Urinary bladder (tissue), 4 donors: Measurements from ENCODE around the gene GJD4. TPM values are rescaled to one million over a fixed set of nuclear protein-coding genes. Genes with fewer than 3 reads are reported as not detected.

Source experiments
- DNase-seq: peaks from one replicate; pipeline ENCODE4 v3.0.0-alpha.2; 2015; ENCODE audit errors: extremely low spot score
- H3K27ac ChIP-seq: one replicate; pipeline ENCODE4 v1.5.1; 2013; ENCODE audit warnings: low read depth, mild to moderate bottlenecking, moderate library complexity
- H3K36me3 ChIP-seq: one replicate; pipeline ENCODE4 v1.6.1; 2013; ENCODE audit warnings: mild to moderate bottlenecking, moderate library complexity; ENCODE audit not compliant: insufficient read depth
- H3K4me1 ChIP-seq: one replicate; pipeline ENCODE4 v1.6.1; 2013; ENCODE audit warnings: mild to moderate bottlenecking, moderate library complexity; ENCODE audit not compliant: insufficient read depth
- H3K4me3 ChIP-seq: one replicate; pipeline ENCODE4 v1.5.1; 2013; ENCODE audit warnings: low read depth, low read length
- WGBS: extraction: QIAGEN DNeasy Blood & Tissue Kit; methylation state at CpG from one replicate; pipeline ENCODE4 v1.1.7; 2013; 5-methylcytosine and 5-hydroxymethylcytosine counted together
- polyA plus RNA-seq: library from polyadenylated mRNA; stranded (reverse); fragments of 200-250 nt; gene quantifications from one replicate; pipeline ENCODE4 v1.2.3, GENCODE V29; 2013
- total RNA-seq: library from RNA; depleted of rRNA; stranded (reverse); fragments of >200 nt; gene quantifications from one replicate; pipeline ENCODE4 v1.2.3, GENCODE V29; 2014
- donor health status: healthy with polysubstance abuse.
- donor health status: healthy.

GJD4 gene
- total and polyA plus RNA-seq, 2 donors = not detected

DNA sequence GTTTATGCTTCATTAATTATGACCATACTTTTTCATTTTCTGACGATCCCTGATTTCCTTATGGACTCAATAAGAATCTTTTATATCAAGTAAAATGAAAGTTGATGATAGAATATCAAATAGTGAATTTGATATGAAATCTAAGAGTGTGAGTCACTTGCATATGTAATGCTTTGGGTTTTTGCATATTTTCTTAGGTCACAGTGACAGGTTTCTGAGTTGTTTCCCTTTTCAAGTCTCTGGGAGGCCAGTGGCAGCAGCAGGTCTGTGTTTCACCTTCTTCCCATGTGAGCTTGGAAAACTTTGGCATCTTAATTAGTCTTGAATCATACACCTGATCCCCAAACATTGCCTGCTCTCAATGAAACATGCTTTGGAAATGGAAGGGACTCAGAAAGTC lies 34.7 kb upstream of the GJD4 start:
- DNase-seq = no peak
- H3K36me3 ChIP-seq = no peaks in the 10 kb centered on the region
- H3K4me1 ChIP-seq = no peaks in the 10 kb centered on the region
- no peak overlapping the region for H3K4me3 ChIP-seq
- WGBS = 93% methylated on average over 1 of the region's 1 CpG
- no peak overlapping the region for H3K27ac ChIP-seq

DNA sequence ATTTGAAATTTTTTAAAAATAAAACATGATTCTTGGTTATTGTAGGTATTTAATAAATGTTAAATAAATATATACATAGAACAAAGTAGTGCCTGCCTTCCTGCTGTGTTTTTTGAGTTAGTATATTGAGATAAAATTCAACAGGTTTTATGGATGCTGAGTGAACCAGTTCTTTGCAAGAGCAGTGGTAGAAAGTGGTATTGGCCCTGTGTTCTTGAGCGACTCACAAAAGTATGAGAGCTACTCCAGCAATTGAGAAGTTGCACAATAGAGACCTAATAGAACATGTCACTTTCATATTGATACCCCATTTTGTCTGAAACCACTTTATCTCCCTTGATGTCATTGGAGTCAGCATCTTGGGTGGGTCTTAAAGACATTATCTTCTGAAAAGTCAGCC lies 32.6 kb upstream of the GJD4 start:
- no peak overlapping the region for H3K27ac ChIP-seq
- DNase-seq = no peak
- no peak overlapping the region for H3K4me3 ChIP-seq
- 100% methylated on average over 1 of the region's 1 CpG for WGBS
- H3K4me1 ChIP-seq = no peaks in the 10 kb centered on the region
- H3K36me3 ChIP-seq = no peaks in the 10 kb centered on the region

DNA sequence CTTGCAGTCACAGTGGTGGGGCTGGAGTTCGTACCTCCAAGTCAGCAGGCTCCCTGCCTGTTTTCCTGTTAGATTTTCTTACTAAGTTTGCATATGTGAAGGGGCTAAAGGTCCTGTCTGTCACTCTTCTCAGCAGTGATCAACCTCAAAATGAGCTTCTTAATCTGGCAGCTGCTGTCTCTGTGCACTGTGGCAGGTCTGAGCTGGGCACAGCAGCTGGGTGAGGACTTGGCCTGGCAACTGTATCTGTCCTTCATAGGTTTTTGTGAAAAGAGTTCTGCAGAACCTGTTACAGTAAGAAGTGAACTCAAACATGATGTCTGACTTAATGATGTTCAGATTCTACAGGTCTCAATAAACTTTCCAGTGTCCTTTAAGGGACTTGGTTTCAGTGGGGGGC lies 31.3 kb upstream of the GJD4 start:
- no peak for DNase-seq
- no peaks in the 10 kb centered on the region for H3K4me1 ChIP-seq
- WGBS = 100% methylated on average over 1 of the region's 1 CpG

DNA sequence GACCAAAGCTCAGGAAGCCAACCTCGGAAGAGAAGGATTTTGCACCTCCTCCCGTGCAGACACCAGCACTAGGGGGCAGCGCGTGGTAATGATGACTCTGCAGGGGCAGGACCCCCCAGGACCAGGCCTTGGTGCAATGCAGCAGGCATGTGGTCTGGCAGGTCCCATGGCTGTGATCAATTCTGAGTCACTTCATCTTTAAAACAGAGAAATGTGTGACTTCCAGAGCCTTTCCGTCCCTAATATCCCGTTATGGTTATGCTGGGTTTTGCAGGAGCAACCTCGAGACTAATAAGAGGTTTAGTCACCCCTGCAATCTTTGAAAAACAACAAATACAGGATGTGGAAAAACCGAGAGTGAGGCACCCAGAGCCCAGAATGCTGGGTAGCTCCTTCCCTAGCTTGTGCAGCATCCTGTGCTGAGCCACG lies 30.2 kb upstream of the GJD4 start:
- Histone ChIP-seq H3K4me3 (no peak overlapping the region), H3K36me3 (no peaks in the 10 kb centered on the region), H3K27ac (no peak overlapping the region), H3K4me1 (no peaks in the 10 kb centered on the region)
- WGBS = 83% methylated on average over 9 of the region's 9 CpGs
- no peak for DNase-seq

More for the DNA sequence above, 31.3 kb upstream of the GJD4 start:
- no peaks in the 10 kb centered on the region for H3K36me3 ChIP-seq
- H3K4me3 ChIP-seq = no peak overlapping the region
- H3K27ac ChIP-seq = no peak overlapping the region

DNA sequence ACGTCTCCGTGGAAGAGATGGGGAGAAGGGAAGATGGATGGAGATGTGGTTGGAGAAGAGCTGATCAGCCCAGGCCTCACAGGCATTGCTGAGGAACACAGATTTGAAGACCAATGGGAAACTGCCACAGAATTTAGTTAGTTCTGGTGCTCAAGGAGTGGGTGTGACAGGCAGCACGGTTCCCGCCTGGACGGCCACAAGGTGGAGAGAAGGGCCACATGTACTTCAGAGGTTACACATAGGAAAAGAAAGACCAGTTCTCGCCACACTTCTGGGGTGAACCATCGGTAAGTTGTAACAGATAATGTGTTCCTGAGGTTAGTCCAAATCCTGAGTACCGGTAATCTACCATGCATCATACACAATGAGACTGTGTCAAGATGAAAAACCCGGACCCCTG lies 29.5 kb upstream of the GJD4 start:
- WGBS = 95% methylated on average over 9 of the region's 9 CpGs
- no peak overlapping the region for H3K27ac ChIP-seq
- H3K36me3 ChIP-seq = no peaks in the 10 kb centered on the region
- no peaks in the 10 kb centered on the region for H3K4me1 ChIP-seq
- H3K4me3 ChIP-seq = no peak overlapping the region
- no peak for DNase-seq

DNA sequence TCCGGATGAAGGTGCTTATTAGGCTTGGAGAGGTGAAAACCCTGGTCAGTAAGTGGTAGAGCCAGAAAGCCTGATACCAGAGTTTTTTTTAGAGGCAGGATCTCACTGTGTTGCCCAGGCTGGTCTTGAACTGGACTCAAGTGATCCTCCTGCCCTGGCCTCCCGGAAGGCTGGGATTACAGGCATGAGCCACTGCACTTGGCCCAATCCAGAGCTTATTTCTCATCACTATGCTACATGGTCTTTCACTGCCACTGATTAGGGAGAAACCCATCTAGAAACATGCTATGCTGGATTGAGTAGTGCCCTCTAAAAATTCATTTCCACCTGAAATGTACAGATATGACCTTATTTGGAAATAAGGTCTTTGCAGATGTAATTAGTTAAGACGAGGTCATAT lies 28.4 kb upstream of the GJD4 start:
- Histone ChIP-seq H3K27ac (no peak overlapping the region), H3K4me1 (no peaks in the 10 kb centered on the region), H3K36me3 (no peaks in the 10 kb centered on the region), H3K4me3 (no peak overlapping the region)
- no peak for DNase-seq
- 93% methylated on average over 3 of the region's 3 CpGs for WGBS

DNA sequence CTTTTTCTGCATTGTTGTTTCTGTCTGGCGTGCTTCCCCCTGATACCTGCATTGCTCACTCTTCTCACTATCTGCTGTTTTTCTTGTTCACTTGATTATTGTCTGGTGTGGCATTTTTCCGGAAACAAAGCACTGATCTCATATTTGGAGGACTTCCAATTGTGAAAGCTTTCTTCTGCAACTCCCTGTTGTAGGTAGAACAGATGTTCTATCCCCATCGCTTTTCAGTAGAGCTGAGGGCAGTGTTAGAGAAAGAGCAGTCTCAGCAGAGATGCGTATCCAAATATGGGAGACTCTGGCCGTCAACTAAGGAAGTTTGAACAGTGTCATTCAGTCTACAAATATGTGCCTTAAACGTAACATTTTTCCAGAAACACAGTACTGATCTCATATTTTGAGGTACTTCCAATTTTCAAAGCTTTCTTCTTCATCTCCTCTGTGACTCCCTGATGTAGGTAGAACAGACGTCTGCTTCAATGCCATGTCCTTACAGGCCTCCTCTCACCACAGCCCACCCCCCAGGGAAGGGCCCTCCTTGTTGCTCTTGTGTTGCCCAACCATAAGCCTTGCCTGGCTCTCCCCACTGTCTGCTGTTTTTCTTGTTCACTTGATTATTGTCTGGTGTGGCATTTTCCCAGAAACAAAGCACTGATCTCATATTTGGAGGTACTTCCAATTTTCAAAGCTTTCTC lies 27.1 kb upstream of the GJD4 start:
- Histone ChIP-seq H3K4me3 (no peak overlapping the region), H3K36me3 (no peaks in the 10 kb centered on the region), H3K27ac (no peak overlapping the region), H3K4me1 (no peaks in the 10 kb centered on the region)
- no peak for DNase-seq
- 48% methylated on average over 7 of the region's 7 CpGs for WGBS

DNA sequence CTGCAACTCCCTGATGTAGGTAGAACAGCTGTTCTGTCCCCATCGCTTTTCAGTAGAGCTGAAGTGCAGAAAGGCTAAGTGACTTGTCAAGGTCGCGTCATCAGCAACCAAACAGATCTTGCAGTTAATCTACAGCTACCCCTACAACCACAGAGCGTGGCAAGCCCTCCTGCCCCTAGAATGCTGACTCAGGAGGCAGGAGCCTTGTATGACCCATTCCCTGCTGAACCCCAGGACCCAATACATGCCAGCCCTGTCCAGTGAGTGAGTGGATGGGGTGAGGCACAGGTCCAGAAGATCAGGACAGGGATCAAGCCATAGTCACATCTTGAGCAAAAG lies 26.6 kb upstream of the GJD4 start:
- 74% methylated on average over 4 of the region's 4 CpGs for WGBS
- H3K27ac ChIP-seq = no peak overlapping the region

DNA sequence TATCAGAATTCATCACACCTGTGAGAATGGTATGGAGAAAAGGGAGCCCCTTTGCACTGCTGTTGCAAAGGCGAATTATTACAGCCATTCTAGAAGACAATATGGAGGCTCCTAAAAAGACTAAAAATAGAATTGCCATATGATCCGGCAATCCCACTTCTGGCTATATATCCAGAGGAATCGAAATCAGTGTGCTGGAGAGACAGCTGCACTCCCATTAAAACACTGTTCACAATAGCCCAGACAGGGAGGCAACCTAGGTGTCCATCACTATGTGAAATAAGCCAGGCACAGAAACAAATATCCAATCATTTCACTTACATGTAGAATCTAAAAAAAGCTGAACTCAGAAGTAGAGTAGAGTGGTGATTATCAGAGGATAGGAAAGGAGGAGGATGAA lies 26.0 kb upstream of the GJD4 start:
- WGBS = 64% methylated on average over 3 of the region's 3 CpGs
- DNase-seq = no peak
- no peaks in the 10 kb centered on the region for H3K4me1 ChIP-seq
- H3K36me3 ChIP-seq = no peaks in the 10 kb centered on the region
- H3K27ac ChIP-seq = no peak overlapping the region
- H3K4me3 ChIP-seq = no peak overlapping the region

More for the DNA sequence above, 26.6 kb upstream of the GJD4 start:
- Histone ChIP-seq H3K36me3 (no peaks in the 10 kb centered on the region), H3K4me3 (no peak overlapping the region), H3K4me1 (no peaks in the 10 kb centered on the region)
- DNase-seq = no peak

DNA sequence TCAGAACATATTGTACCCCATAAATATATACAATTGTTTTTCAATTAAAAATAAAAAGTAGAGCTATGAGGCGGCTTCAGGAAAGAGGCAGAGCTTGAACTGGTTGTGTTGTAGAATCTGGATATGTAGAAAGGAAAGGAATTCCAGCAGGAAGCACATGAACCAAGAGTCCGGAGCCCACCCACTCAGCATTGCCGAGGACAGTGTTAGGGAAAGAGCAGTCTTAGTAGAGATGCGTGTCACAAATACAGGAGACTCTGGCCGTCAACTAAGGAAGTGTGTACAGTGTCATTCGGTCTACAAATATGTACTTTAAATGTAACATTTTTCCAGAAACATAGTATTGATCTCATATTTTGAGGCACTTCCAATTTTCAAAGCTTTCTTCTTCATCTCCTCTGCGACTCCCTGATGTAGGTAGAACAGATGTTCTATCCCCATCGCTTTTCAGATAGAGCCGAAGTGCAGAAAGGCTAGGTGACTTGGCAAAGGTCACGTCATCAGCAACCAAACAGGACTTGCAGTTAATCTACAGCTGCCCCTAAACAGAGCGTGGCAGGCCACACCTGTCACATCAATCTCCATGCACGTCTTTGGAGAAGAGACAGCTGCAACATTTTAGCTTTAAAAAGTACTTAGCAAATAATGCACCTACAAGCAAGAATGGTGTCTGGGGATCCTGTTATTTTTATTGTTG lies 25.3 kb upstream of the GJD4 start:
- Histone ChIP-seq H3K4me3 (no peak overlapping the region), H3K27ac (no peak overlapping the region), H3K4me1 (no peaks in the 10 kb centered on the region), H3K36me3 (no peaks in the 10 kb centered on the region)
- 70% methylated on average over 12 of the region's 12 CpGs for WGBS
- DNase-seq = no peak

DNA sequence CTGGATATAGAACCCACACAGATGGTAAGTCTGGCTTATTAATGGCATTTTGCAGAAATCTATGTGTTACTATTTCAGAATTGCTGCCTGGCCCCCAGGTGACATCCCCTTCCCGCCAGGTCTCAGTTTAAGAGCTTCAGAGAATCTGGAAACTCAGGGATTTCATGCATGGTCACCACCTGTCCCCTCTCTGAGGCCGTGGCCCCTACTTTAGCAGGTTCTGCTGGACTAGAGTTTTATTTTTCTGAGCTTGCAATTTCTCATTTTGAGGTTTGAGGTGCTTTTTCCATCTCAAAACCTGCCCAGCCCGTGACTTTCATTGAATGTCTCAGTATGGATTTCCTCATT lies 24.7 kb upstream of the GJD4 start:
- no peak for DNase-seq
- Histone ChIP-seq H3K36me3 (no peaks in the 10 kb centered on the region), H3K4me1 (no peaks in the 10 kb centered on the region), H3K4me3 (no peak overlapping the region), H3K27ac (no peak overlapping the region)
- WGBS = 86% methylated on average over 3 of the region's 3 CpGs

DNA sequence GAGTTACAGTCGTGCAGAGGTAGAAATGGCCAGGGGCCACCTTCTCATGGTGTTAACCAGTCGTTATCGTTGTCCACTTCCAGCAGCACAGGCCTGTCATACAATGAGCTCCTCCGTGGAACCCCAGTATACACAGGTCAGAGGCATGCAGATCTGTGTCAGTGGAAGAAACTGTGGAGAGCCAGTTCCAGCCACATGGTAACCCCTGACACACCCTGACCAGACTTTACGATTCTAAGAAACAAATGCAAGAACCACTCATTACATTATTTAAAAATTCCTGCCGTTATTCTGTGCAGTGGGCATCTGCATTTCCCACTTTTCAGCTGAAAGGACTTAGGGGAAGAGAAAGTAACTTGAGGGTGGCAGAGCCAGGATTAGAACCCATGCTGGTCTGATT lies 23.5 kb upstream of the GJD4 start:
- Histone ChIP-seq H3K4me3 (no peak overlapping the region), H3K27ac (no peak overlapping the region), H3K4me1 (no peaks in the 10 kb centered on the region), H3K36me3 (no peaks in the 10 kb centered on the region)
- WGBS = 84% methylated on average over 6 of the region's 6 CpGs
- DNase-seq = no peak

DNA sequence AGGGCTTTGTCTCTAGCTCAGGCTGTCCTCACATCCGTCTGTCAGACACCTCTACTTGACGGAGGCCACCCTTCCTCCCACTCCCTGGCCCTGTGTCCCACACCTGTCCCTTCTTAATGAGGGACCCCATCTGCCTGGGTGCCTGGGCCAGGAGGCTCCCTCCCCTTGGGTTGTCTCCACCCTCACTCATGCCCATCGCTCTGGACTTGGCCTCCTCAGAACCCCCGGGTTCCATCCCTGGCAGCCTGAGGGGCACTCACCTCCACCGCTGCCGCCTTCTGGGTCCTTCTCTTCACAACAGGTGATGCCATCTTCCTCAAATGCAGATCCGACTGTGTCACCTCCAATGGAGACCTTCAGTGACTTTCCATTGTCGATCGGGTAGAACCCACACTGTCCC lies 20.2 kb upstream of the GJD4 start:
- Histone ChIP-seq H3K36me3 (no peaks in the 10 kb centered on the region), H3K4me1 (no peaks in the 10 kb centered on the region), H3K4me3 (no peak overlapping the region), H3K27ac (no peak overlapping the region)
- 96% methylated on average over 9 of the region's 9 CpGs for WGBS
- no peak for DNase-seq

DNA sequence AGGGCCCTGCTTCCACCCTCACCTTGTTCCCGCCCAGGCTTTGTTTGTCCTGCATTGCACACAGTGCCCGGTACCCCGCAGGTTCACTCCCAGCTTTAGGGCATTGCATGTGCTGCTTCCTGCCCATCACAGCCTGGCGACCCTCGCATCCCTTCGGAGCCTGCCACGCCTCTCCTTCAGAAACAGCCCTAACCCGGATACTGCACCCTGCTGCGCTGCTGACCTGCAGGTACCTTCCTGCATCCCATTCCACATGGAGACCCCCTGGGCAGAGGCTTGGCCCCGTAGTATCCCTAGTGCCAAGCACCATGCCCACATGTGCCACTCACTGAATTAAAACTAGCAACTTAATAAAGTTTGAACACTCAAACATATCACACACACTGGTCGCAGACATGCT lies 19.8 kb upstream of the GJD4 start:
- no peak overlapping the region for H3K4me3 ChIP-seq
- no peak for DNase-seq
- H3K27ac ChIP-seq = no peak overlapping the region
- no peaks in the 10 kb centered on the region for H3K4me1 ChIP-seq
- H3K36me3 ChIP-seq = no peaks in the 10 kb centered on the region
- 93% methylated on average over 11 of the region's 11 CpGs for WGBS
